ENCODE results near the gene APC2. TPM values are rescaled to one million over a fixed set of nuclear protein-coding genes. Genes with fewer than 3 reads are reported as not detected.
A peak's percentile ranks its signal among the peaks of the same experiment; 100 is the strongest.

The APC2 gene
- total RNA-seq, 2 experiments from 2014 or later = 0.57 to 5.5 TPM

- Histone ChIP-seq H3K9me3 (ENCODE audit: low read length) (no peaks in the 10 kb centered on the region), H2AFZ (ENCODE audit: low read length) (no peak overlapping the region), H3K27ac (ENCODE audit: low read depth, low read length, poor library complexity, severe bottlenecking) (no peak overlapping the region), H3K4me3 (ENCODE audit: low read depth, low read length, poor library complexity, severe bottlenecking) (no peak overlapping the region), H3K4me1 (ENCODE audit: insufficient read depth, low read length, poor library complexity, severe bottlenecking) (peaks cover 16% of the 10 kb centered on the region), H3K9me2 (ENCODE audit: insufficient read depth, low read length) (no peaks in the 10 kb centered on the region), H3K36me3 (ENCODE audit: insufficient read depth, low read length) (peaks cover 80% of the 10 kb centered on the region), H3K4me2 (ENCODE audit: low read length) (0 out of 2 replicates have a peak overlapping the region, but pooled peaks have one; percentile 99), H4K20me1 (ENCODE audit: insufficient read depth, low read length) (peaks cover 33% of the 10 kb centered on the region), H3K79me2 (ENCODE audit: insufficient read depth, low read depth, low read length) (peaks cover 88% of the 10 kb centered on the region)
- no peak for DNase-seq (ENCODE audit: low spot score)
- intact Hi-C loops (cut with micrococcal nuclease; ENCODE audit: unreplicated experiment) = no loop called here
- ChIA-PET CTCF (ENCODE audit: unreplicated experiment) (no interaction called here), POLR2A (no interaction called here)
- BruUV-seq (replicated peaks) = no TSS peak
- TF ChIP-seq EZH2phosphoT487 (IDR thresholded peaks at IDR 0.05; ENCODE audit: borderline replicate concordance, low read depth, low read length) (no peak), CTCF (conservative IDR thresholded peaks at IDR 0.05; ENCODE audit: low read length) (no peak)
Measured at GRCh38 chr19:1411255-1412191, 38.4 kb upstream of the APC2 start.

- Histone ChIP-seq H3K9me3 (ENCODE audit: low read length) (no peaks in the 10 kb centered on the region), H4K20me1 (ENCODE audit: insufficient read depth, low read length) (peaks cover 33% of the 10 kb centered on the region), H3K4me2 (ENCODE audit: low read length) (no peak overlapping the region), H2AFZ (ENCODE audit: low read length) (no peak overlapping the region), H3K4me1 (ENCODE audit: insufficient read depth, low read length, poor library complexity, severe bottlenecking) (peaks cover 12% of the 10 kb centered on the region), H3K4me3 (ENCODE audit: low read depth, low read length, poor library complexity, severe bottlenecking) (no peak overlapping the region), H3K79me2 (ENCODE audit: insufficient read depth, low read depth, low read length) (peaks cover 97% of the 10 kb centered on the region), H3K9me2 (ENCODE audit: insufficient read depth, low read length) (no peaks in the 10 kb centered on the region), H3K36me3 (ENCODE audit: insufficient read depth, low read length) (peaks cover 89% of the 10 kb centered on the region), H3K27ac (ENCODE audit: low read depth, low read length, poor library complexity, severe bottlenecking) (no peak overlapping the region)
- CTCF ChIA-PET (ENCODE audit: unreplicated experiment) = no interaction called here
- no peak for DNase-seq (ENCODE audit: low spot score)
- intact Hi-C loops (cut with micrococcal nuclease; ENCODE audit: unreplicated experiment) = no loop called here
- TF ChIP-seq CTCF (conservative IDR thresholded peaks at IDR 0.05; ENCODE audit: low read length) (no peak), EZH2phosphoT487 (IDR thresholded peaks at IDR 0.05; ENCODE audit: borderline replicate concordance, low read depth, low read length) (no peak)
- POLR2A ChIA-PET = no interaction called here
- BruUV-seq (replicated peaks) = no TSS peak
Measured at GRCh38 chr19:1412323-1412923, 37.5 kb upstream of the APC2 start.
